ENCODE data around the gene OAS2.

The OAS2 gene

DNA sequence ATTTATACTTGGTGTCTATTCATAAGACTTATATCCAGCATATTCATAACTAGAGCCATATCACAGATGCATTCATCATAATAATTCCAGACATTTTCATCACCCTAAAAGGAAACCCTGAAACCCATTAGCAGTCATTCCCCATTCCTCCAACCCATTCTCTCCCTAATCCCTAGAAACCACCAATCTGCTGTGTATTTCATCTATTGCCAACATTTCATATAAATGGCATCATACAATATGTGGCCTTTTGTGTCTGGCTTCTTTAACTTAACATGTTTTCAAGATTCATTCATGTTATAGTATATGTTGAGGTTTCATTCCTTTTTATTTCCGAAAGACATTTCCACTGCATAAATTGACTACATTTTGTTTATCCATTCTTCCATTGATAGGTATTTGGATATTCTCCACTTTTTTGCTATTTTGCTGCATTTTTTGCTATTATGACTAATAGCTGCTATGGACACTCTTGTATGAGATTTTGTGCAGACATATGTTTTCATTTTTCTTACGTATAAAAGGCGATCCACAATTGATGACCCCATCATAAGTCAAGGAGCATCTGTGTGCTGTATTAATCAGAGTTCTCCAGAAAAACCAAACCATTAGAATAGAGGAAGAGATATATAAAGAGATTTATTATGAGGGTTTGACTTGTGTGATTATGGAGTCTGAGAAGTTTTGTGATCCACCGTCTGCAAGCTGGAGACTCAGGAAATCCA, 5.1 kb upstream of the OAS2 start:
- Histone ChIP-seq H3K4ac (ENCODE audit: low read depth, low read length) (no peak overlapping the region), H3K56ac (ENCODE audit: low read length) (no peak overlapping the region), H3K18ac (ENCODE audit: low read length) (no peak overlapping the region), H4K8ac (ENCODE audit: low read depth, low read length) (no peak overlapping the region), H3K4me1 (ENCODE audit: control insufficient read depth, low read depth, low read length) (no peaks in the 10 kb centered on the region), H3K4me3 (ENCODE audit: low read length) (no peak overlapping the region), H4K5ac (ENCODE audit: low read length) (no peak overlapping the region), H3K36me3 (ENCODE audit: control insufficient read depth, insufficient read depth, low read length) (no peaks in the 10 kb centered on the region), H3K9ac (ENCODE audit: low read length) (no peak overlapping the region), H3K23ac (ENCODE audit: low read length) (no peak overlapping the region), H3K79me2 (ENCODE audit: control insufficient read depth, insufficient read depth, low read length) (no peaks in the 10 kb centered on the region), H2BK120ac (ENCODE audit: low read depth, low read length) (no peak overlapping the region), H2BK5ac (ENCODE audit: low read length) (no peak overlapping the region), H2BK15ac (replicated peaks; ENCODE audit: low read depth) (no peak overlapping the region), H3K4me2 (ENCODE audit: low read length) (no peak overlapping the region), H3K27ac (ENCODE audit: low read depth, low read length) (no peak overlapping the region), H2AK5ac (ENCODE audit: low read length) (no peak overlapping the region), H3K27me3 (ENCODE audit: insufficient read depth, low read length, poor library complexity) (no peaks in the 10 kb centered on the region), H3K79me1 (ENCODE audit: low read length) (no peaks in the 10 kb centered on the region)
- WGBS (ENCODE audit: extremely low coverage, insufficient coverage, low lambda C conversion rate) = no CpG with 5 or more reads among the region's 4 CpGs
- no peak for DNase-seq

DNA sequence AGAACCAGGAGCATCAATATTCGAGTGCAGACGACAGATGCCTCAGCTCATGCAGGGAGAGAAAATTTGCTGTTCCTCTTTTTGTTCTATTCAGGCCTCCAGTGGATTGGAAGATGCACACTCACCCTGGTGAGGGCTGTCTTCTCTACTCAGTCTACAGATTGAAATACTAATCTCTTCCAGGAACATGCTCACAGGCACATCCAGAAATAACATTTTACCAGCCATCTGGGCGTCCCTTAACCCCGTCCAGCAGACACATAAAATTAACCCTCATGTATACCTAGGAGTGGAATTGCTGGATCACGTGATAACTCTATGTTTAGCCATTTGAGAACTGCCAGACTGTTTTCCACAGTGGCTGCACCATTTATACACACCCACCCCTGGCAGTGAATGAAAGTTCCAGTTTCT, 4.5 kb upstream of the OAS2 start:
- Histone ChIP-seq H2BK15ac (replicated peaks; ENCODE audit: low read depth) (no peak overlapping the region), H2BK5ac (ENCODE audit: low read length) (no peak overlapping the region), H4K5ac (ENCODE audit: low read length) (no peak overlapping the region), H3K4ac (ENCODE audit: low read depth, low read length) (no peak overlapping the region), H2AK5ac (ENCODE audit: low read length) (no peak overlapping the region), H3K27ac (ENCODE audit: low read depth, low read length) (no peak overlapping the region), H3K4me2 (ENCODE audit: low read length) (no peak overlapping the region), H3K56ac (ENCODE audit: low read length) (no peak overlapping the region), H3K27me3 (ENCODE audit: insufficient read depth, low read length, poor library complexity) (no peaks in the 10 kb centered on the region), H3K18ac (ENCODE audit: low read length) (no peak overlapping the region), H3K4me1 (ENCODE audit: control insufficient read depth, low read depth, low read length) (no peaks in the 10 kb centered on the region), H3K4me3 (ENCODE audit: low read length) (no peak overlapping the region), H4K8ac (ENCODE audit: low read depth, low read length) (no peak overlapping the region), H3K79me1 (ENCODE audit: low read length) (no peaks in the 10 kb centered on the region), H3K9ac (ENCODE audit: low read length) (no peak overlapping the region), H3K79me2 (ENCODE audit: control insufficient read depth, insufficient read depth, low read length) (no peaks in the 10 kb centered on the region), H3K36me3 (ENCODE audit: control insufficient read depth, insufficient read depth, low read length) (no peaks in the 10 kb centered on the region), H3K23ac (ENCODE audit: low read length) (no peak overlapping the region), H2BK120ac (ENCODE audit: low read depth, low read length) (no peak overlapping the region)
- WGBS (ENCODE audit: extremely low coverage, insufficient coverage, low lambda C conversion rate) = no CpG with 5 or more reads among the region's 5 CpGs
- no peak for DNase-seq

DNA sequence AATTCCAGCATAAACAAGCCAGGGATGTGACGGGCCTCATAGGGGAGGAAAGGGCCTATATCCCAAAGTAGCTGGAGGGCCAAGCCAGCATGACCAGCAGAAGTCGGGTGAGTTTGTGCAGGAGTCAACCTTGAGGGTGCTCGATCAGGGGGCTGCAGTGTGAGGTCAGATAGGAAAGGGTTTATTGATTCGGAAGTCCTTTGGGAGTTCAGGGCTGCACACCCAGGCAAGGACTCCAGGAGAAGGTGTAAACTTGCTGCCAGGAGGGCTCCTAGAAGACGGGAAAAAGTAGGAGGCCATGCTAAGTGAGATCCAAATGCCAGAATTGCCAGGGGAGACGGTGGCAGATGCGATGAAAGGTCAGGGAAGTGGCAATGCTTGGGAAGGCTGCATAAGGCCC, 3.4 kb upstream of the OAS2 start:
- H2AK5ac ChIP-seq (ENCODE audit: low read length) = no peak overlapping the region
- no peak overlapping the region for H3K4ac ChIP-seq (ENCODE audit: low read depth, low read length)
- no peak for DNase-seq
- no peak overlapping the region for H2BK5ac ChIP-seq (ENCODE audit: low read length)
- no peaks in the 10 kb centered on the region for H3K27me3 ChIP-seq (ENCODE audit: insufficient read depth, low read length, poor library complexity)
- H3K79me1 ChIP-seq (ENCODE audit: low read length) = no peaks in the 10 kb centered on the region
- no CpG with 5 or more reads among the region's 7 CpGs for WGBS (ENCODE audit: extremely low coverage, insufficient coverage, low lambda C conversion rate)
- no peaks in the 10 kb centered on the region for H3K79me2 ChIP-seq (ENCODE audit: control insufficient read depth, insufficient read depth, low read length)
- no peak overlapping the region for H3K56ac ChIP-seq (ENCODE audit: low read length)
- H3K4me1 ChIP-seq (ENCODE audit: control insufficient read depth, low read depth, low read length) = no peaks in the 10 kb centered on the region
- no peak overlapping the region for H3K27ac ChIP-seq (ENCODE audit: low read depth, low read length)
- no peak overlapping the region for H4K8ac ChIP-seq (ENCODE audit: low read depth, low read length)
- no peak overlapping the region for H3K18ac ChIP-seq (ENCODE audit: low read length)
- H2BK120ac ChIP-seq (ENCODE audit: low read depth, low read length) = no peak overlapping the region
- no peak overlapping the region for H3K23ac ChIP-seq (ENCODE audit: low read length)
- no peak overlapping the region for H2BK15ac ChIP-seq (replicated peaks; ENCODE audit: low read depth)
- H3K36me3 ChIP-seq (ENCODE audit: control insufficient read depth, insufficient read depth, low read length) = no peaks in the 10 kb centered on the region
- no peak overlapping the region for H3K4me2 ChIP-seq (ENCODE audit: low read length)
- no peak overlapping the region for H3K9ac ChIP-seq (ENCODE audit: low read length)
- H4K5ac ChIP-seq (ENCODE audit: low read length) = no peak overlapping the region
- H3K4me3 ChIP-seq (ENCODE audit: low read length) = no peak overlapping the region

DNA sequence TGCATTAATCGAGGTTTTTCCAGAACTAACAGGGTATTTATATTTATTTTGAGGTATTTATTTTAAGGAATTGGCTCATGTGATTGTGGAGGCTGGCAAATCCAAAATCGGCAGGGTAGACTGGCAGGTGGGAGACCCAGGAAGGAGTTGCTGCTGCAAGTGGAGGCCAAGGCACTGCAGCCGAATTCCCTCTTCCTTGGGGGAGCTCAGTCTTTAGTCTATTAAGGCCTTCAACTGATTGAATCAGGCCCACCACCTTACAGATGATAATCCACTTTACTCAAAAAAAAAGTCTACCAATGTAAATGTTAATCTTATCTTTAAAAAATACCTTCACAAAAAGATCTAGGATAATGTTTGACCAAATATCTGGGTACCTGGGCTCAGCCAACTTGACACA, 1.2 kb upstream of the OAS2 start:
- no peak overlapping the region for H3K23ac ChIP-seq (ENCODE audit: low read length)
- H3K56ac ChIP-seq (ENCODE audit: low read length) = no peak overlapping the region
- no CpG with 5 or more reads among the region's 3 CpGs for WGBS (ENCODE audit: extremely low coverage, insufficient coverage, low lambda C conversion rate)
- H3K9ac ChIP-seq (ENCODE audit: low read length) = no peak overlapping the region
- H3K27ac ChIP-seq (ENCODE audit: low read depth, low read length) = no peak overlapping the region
- H2AK5ac ChIP-seq (ENCODE audit: low read length) = no peak overlapping the region
- H3K79me1 ChIP-seq (ENCODE audit: low read length) = no peaks in the 10 kb centered on the region
- no peak overlapping the region for H3K18ac ChIP-seq (ENCODE audit: low read length)
- H3K4me3 ChIP-seq (ENCODE audit: low read length) = no peak overlapping the region
- H3K79me2 ChIP-seq (ENCODE audit: control insufficient read depth, insufficient read depth, low read length) = no peaks in the 10 kb centered on the region
- H2BK5ac ChIP-seq (ENCODE audit: low read length) = no peak overlapping the region
- no peak overlapping the region for H3K4ac ChIP-seq (ENCODE audit: low read depth, low read length)
- no peaks in the 10 kb centered on the region for H3K36me3 ChIP-seq (ENCODE audit: control insufficient read depth, insufficient read depth, low read length)
- no peak overlapping the region for H4K5ac ChIP-seq (ENCODE audit: low read length)
- H2BK15ac ChIP-seq (replicated peaks; ENCODE audit: low read depth) = no peak overlapping the region
- no peak for DNase-seq
- no peak overlapping the region for H2BK120ac ChIP-seq (ENCODE audit: low read depth, low read length)
- no peaks in the 10 kb centered on the region for H3K27me3 ChIP-seq (ENCODE audit: insufficient read depth, low read length, poor library complexity)
- no peaks in the 10 kb centered on the region for H3K4me1 ChIP-seq (ENCODE audit: control insufficient read depth, low read depth, low read length)
- no peak overlapping the region for H4K8ac ChIP-seq (ENCODE audit: low read depth, low read length)
- no peak overlapping the region for H3K4me2 ChIP-seq (ENCODE audit: low read length)

DNA sequence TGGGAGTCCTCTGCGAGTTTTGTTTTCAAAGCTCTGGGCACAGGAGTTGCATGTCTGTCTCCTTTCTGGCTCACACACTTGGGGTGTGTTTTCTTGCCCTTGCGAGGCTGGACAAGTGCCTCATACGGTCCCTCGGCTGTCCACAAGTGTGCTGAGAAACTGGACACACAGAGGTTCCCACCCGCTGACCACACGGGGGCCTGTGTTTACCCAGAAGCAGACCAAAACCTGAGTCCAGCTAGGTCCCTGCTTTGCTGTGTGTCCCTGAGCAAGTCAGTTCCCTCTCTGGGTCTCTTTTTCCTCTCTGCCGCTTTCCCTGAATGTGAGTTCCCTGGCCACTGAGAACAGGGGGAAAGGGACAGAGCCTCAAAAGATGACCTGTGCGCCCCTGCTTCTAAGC, 678 bp upstream of the OAS2 start:
- no peak for DNase-seq
- H3K56ac ChIP-seq (ENCODE audit: low read length) = no peak overlapping the region
- H3K36me3 ChIP-seq (ENCODE audit: control insufficient read depth, insufficient read depth, low read length) = no peaks in the 10 kb centered on the region
- no peak overlapping the region for H3K4me2 ChIP-seq (ENCODE audit: low read length)
- no peaks in the 10 kb centered on the region for H3K79me2 ChIP-seq (ENCODE audit: control insufficient read depth, insufficient read depth, low read length)
- H3K18ac ChIP-seq (ENCODE audit: low read length) = no peak overlapping the region
- no peak overlapping the region for H3K27ac ChIP-seq (ENCODE audit: low read depth, low read length)
- H2BK120ac ChIP-seq (ENCODE audit: low read depth, low read length) = no peak overlapping the region
- no peak overlapping the region for H2AK5ac ChIP-seq (ENCODE audit: low read length)
- no peak overlapping the region for H4K5ac ChIP-seq (ENCODE audit: low read length)
- H4K8ac ChIP-seq (ENCODE audit: low read depth, low read length) = no peak overlapping the region
- H2BK5ac ChIP-seq (ENCODE audit: low read length) = no peak overlapping the region
- no peak overlapping the region for H3K23ac ChIP-seq (ENCODE audit: low read length)
- WGBS (ENCODE audit: extremely low coverage, insufficient coverage, low lambda C conversion rate) = no CpG with 5 or more reads among the region's 8 CpGs
- H3K4me3 ChIP-seq (ENCODE audit: low read length) = no peak overlapping the region
- H3K9ac ChIP-seq (ENCODE audit: low read length) = no peak overlapping the region
- no peaks in the 10 kb centered on the region for H3K79me1 ChIP-seq (ENCODE audit: low read length)
- no peaks in the 10 kb centered on the region for H3K27me3 ChIP-seq (ENCODE audit: insufficient read depth, low read length, poor library complexity)
- no peaks in the 10 kb centered on the region for H3K4me1 ChIP-seq (ENCODE audit: control insufficient read depth, low read depth, low read length)
- no peak overlapping the region for H3K4ac ChIP-seq (ENCODE audit: low read depth, low read length)
- H2BK15ac ChIP-seq (replicated peaks; ENCODE audit: low read depth) = no peak overlapping the region

DNA sequence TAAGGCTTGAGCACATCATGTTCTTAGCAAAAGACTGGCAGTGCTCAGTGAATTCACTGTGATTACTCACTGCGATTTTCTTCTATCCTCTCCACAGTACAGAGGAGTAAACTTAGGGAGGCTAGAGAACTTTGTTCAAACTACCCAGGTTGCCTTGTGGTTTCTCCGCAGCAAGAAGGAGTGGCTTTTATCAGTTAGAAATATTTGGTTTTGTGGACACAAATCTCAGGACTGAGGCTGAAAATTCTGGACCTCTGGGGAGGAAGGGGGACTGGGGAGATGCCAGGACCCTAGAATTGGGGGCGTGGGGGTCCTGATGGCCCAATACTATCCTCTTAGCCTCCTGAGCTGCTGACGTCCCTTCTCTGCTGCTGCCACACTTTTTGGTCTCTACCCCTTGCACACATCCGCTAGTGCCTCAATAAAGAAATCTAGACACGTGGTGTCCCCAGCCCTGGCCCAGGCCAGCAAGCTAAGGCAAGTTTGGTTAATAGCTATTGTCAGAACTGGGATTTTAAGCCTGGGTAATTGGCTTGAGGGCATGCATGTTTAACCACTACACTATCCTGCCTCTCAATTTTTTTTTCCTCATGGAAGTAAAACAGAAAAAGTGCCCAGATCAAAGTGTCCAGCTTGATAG, 842 bp downstream of the OAS2 start:
- Histone ChIP-seq H3K36me3 (ENCODE audit: control insufficient read depth, insufficient read depth, low read length) (no peaks in the 10 kb centered on the region), H3K18ac (ENCODE audit: low read length) (no peak overlapping the region), H4K5ac (ENCODE audit: low read length) (no peak overlapping the region), H3K9ac (ENCODE audit: low read length) (no peak overlapping the region), H2BK120ac (ENCODE audit: low read depth, low read length) (no peak overlapping the region), H2BK5ac (ENCODE audit: low read length) (no peak overlapping the region), H2BK15ac (replicated peaks; ENCODE audit: low read depth) (no peak overlapping the region), H3K27ac (ENCODE audit: low read depth, low read length) (no peak overlapping the region), H2AK5ac (ENCODE audit: low read length) (no peak overlapping the region), H3K4ac (ENCODE audit: low read depth, low read length) (no peak overlapping the region), H3K4me2 (ENCODE audit: low read length) (no peak overlapping the region), H3K4me1 (ENCODE audit: control insufficient read depth, low read depth, low read length) (no peaks in the 10 kb centered on the region), H3K79me2 (ENCODE audit: control insufficient read depth, insufficient read depth, low read length) (no peaks in the 10 kb centered on the region), H3K4me3 (ENCODE audit: low read length) (no peak overlapping the region), H3K56ac (ENCODE audit: low read length) (no peak overlapping the region), H4K8ac (ENCODE audit: low read depth, low read length) (no peak overlapping the region), H3K23ac (ENCODE audit: low read length) (no peak overlapping the region), H3K27me3 (ENCODE audit: insufficient read depth, low read length, poor library complexity) (no peaks in the 10 kb centered on the region), H3K79me1 (ENCODE audit: low read length) (no peaks in the 10 kb centered on the region)
- DNase-seq = no peak
- no CpG with 5 or more reads among the region's 6 CpGs for WGBS (ENCODE audit: extremely low coverage, insufficient coverage, low lambda C conversion rate)

All from mesendoderm (in vitro differentiated cells).